Fibroblast of gingiva (primary cell): Measurements from ENCODE around the gene TAC3.
"Not testable (repeated sequence)": the region's sequence is repeated elsewhere in the genome, so short reads cannot be mapped to it uniquely, and the experiment has no call there.

ENCODE experiments used
- DNase-seq: peaks from one replicate; pipeline ENCODE4 v3.0.0-alpha.2; 2011; ENCODE audit warnings: low read depth

Gene TAC3

DNA sequence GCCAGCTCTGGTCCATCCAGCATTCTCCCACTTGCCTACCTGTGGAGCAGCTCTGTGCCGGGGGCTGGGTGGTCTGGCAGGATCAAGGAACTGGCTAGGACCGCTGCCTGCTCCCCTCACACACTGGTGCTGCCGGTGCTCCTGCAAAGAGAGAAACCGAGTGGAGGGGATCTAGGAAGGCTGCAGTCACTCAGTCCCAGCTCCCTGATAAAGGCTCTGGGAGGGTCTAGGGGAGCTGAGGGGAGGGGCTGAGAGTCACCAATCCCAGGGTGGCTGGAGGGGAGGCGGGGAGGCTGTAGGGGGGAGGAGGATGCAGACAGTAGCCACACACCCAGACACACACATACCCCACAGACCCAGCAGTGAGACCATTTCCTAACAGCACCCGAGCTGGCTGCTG, at the start of gene TAC3:
TSS of gene TAC3 (minus strand) at position 182 of the 400 bp plus-strand sequence. CDS start 732 bp downstream, outside the sequence.
- DNase-seq = no peak

- DNase-seq = no peak
These were observed 47.8 kb upstream of the TAC3 start for GRCh38 chr12:57063991-57064685.

- DNase-seq = no peak
These were observed 42.1 kb upstream of the TAC3 start for GRCh38 chr12:57058454-57058853.

DNA sequence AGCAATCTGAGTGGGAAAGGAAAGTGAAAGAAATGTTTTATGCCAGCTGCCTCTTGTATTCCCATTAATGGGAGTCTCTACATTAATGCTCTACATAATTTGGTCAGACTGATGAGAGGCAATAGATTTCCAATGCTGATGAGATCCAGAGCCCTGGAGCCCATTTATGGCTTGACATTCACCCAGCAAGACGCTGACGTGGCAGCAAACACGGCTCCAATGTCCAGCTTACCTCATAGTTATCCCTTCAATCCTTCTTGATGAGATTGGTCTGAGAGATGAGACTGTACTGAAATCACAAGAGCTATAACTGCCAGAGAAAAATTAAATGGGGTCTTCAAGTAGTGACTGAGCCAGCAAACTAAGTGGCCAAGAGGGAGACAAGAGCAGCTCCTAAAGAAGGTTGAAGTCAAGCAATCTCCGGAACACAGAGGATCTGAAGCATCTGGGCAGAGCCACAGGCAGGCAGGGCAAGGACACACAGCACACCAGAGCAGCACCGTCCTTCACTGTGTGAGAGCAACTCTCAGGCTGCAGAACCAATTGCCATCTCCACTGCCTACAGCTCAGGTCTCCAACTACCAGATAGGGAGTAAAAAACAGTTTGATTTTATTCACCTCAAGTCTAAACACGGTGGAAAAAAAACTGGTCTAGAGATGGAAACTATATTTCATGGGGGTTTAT, 40.9 kb upstream of the TAC3 start:
- peak; percentile 21 for DNase-seq

- DNase-seq = no peak
These were observed 39.5 kb upstream of the TAC3 start for GRCh38 chr12:57055824-57056223.

- not testable (repeated sequence) for DNase-seq
These were observed 37.6 kb upstream of the TAC3 start for GRCh38 chr12:57053901-57054300.

DNA sequence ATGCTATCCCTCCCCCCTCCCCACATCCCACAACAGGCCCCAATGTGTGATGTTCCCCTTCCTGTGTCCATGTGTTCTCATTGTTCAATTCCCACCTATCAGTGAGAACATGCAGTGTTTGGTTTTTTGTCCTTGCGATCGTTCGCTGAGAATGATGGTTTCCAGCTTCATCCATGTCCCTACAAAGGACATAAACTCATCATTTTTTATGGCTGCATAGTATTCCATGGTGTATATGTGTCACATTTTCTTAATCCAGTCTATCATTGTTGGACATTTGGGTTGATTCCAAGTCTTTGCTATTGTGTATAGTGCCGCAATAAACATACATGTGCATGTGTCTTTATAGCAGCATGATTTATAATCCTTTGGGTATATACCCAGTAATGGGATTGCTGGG, 36.8 kb upstream of the TAC3 start:
- not testable (repeated sequence) for DNase-seq

DNA sequence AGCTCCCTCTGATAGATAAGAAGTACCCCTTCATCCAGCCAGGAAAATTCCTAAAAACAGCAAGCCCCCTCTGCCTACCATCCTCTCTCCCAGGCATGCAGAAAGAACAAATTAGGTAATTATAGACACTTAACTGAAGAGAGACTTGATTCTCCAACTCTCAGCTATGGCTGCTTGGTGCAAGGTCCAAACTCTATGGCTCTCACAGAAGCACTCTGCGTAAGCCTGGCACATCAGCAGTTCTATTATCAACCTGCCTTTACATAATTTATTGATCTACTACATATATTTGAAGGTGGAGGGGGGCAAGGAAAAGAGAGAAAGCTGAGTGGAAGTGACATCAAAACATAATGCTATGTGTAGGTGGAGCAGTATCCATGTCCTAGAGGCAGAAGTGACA, 34.7 kb upstream of the TAC3 start:
- DNase-seq = no peak

GRCh38 chr12:57049890-57050289, 33.6 kb upstream of the TAC3 start, which contains the start of gene MYO1A:
Gene MYO1A, minus strand, starts transcription at chr12:57050129. Its CDS starts 1,806 bp downstream, at chr12:57048323.
- DNase-seq = no peak

GRCh38 chr12:57049119-57049446, 32.8 kb upstream of the TAC3 start:
- DNase-seq = no peak

DNA sequence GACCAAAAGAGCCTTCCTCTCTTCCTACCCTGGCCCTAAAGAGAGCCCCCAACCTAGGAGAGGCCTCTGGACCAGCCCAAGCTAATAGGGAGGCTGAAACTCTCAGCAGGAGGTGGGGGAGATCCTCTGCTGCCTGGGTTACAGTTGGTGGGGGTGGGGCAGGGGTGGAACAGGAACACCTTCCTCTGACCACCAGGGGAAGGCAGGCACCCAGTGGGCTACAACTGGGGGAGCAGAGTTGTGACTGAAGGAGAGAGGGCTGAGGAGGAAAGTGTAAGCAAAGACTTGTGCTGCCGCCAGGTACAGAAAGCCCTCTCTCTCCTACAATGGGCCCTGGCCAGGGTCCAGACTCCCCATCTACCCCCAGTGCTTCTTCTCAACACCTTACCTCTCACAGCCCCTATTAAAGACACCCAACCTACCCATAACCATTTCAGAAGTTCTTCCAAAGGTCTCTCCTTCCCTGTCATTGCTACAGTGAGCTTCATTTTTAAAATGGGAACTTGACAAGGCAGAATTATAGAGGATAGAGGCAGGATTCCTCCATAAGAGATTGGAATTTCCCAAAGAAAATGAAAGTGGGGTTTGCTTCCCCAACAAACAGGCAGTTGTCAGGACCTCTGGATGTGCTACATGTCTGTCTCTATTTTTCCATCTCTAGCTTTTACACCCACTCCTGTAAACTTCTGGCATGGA, 32.2 kb upstream of the TAC3 start:
- no peak for DNase-seq

GRCh38 chr12:57047981-57048380, 31.7 kb upstream of the TAC3 start:
- DNase-seq = no peak

GRCh38 chr12:57046947-57047890, 30.9 kb upstream of the TAC3 start:
- DNase-seq = no peak

DNA sequence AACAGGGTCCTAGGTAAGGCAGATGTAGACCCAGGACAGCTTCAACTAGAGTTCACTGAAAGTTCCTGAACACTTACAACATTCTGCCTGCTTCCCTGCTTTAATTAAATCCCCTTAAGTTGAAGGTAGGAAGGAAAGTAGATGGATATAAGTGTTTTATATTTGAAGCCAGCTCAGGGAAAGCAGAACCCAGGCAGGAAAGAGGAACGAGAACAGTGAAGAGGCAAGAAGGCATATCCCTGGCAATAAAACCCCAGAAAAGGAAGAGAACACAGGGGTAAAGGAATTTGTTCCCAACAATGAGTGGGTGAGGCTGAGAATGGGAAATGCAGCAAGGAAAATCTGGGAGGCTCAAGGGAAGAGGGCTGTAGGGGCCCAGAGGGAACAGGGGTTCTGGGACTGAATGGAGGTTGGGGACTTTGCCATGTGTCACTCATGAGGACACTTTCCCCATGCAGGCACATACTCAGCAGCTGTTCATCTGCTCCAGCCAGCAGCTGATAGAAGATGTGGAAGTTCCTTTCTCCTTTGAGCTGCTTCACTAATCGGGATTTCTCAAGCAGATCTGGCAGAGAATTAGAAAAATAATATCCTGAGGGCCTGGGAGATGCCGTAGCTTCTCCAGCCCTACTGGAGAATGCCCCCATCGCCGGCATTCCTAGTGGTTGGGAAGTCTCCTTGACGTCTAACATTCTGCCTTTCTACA, 29.9 kb upstream of the TAC3 start:
- no peak for DNase-seq

DNA sequence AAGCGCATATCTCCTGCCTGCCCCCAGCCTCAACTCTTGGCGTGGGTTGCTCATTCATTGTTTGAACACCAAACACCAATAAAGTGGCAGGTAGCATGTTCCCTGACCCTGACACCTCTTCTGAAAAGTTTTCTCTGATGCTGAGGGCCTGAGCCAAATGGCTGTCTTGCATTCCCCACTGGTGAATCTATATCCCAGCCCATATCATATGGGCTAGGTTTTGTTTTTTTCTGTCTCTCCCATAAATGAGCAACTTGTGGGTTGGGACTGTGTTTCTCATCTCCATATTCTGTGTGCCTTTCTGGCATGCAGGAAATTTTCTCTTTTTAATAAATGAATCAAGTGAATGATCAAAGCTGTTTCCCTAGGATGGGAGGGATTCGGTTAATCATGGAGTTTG, 28.6 kb upstream of the TAC3 start:
- DNase-seq = no peak

DNA sequence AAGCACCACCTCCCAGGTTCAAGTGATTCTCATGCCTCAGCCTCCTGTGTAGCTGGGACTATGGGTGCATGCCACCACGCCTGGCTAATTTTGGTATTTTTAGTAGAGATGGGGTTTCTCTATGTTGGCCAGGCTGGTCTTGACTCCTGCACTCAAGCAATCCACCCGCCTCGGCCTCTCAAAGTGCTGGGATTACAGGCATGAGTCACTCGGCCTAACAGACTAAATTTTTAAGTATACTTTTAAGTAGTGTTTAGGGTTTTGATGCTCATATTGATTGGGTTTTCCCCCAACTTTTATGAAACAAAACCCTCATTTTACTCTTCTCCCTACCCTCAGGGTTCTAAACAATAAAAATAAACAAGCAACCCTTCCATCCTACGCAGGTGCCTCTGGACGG, 28.1 kb upstream of the TAC3 start:
- no peak for DNase-seq

DNA sequence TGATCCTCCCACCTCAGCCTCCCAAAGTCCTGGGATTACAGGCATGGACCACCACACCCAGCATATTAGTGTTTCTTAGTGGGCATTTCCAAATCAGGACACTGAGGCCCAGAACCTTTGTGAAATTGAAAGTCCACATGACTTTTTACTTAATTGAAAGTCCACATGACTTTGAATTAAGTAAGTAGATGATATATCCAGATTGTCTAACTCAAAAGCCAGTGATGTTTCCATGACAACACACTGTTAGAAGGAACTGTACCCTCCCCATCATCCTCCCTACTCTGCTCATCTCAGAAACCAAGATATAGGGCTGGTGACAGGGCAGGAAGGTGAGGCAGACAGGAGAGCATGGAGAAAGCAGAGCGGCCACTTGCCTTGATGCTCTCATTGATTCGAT, 26.4 kb upstream of the TAC3 start:
- DNase-seq = no peak

DNA sequence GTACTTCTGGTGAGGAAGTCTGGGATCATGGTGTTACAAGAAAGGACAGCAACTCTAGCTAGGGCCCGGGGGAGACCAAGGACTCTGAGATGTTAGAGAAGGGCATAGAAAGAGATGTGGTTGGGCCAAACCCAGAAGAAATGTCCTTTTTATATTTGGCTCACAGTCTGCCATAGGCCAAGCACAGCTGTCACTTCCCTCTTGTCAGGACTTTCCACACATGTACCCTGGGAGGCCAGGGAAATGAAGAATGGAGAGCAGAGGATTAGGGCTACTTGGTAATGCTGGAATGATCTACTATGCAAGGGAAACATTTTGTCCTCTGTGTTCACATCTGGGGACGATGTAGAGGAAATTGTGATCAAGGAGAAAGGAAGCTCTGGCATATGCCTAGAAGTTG, 24.4 kb upstream of the TAC3 start:
- no peak for DNase-seq

- no peak for DNase-seq
These were observed 23.9 kb upstream of the TAC3 start for GRCh38 chr12:57040211-57040610.

DNA sequence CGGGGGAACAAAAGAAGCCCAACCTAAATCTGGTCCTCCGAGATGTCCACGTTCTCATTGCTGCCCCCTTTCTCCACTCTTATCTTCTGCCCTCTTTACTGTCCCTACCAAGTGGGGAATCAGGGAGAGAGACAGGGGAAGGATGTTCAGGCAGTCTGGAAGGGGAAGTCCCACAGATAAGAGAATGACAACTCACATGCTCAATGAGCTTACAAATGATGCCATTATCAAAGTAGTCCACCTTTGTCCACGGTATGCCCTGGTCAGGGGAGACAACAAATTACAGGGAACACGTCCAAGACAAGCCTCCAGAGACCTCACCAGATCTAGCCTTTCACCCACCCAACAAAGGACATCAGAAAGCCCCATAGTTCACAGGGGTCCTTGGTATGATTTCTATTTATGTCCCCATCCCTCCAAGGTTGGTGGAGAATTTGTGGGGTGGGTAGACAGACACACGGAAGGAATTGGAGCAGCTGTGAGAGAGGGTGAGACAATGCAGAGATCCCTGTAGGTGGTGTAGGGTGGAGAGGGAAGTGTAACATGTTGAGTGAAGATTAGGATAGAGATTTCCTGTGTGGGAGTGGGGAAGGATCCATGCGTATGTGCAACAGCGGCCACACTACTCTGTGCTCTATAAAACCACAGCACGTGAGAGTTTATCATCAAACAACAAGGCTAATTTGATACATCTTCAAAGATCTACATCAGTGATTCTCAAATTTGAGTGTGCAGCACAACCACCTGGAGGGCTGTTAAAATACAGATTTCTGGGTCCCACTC, 22.9 kb upstream of the TAC3 start:
- no peak for DNase-seq

- DNase-seq = no peak
These were observed 20.9 kb upstream of the TAC3 start for GRCh38 chr12:57037264-57037663.
